NCI-H345 treated with DMSO at 0.1 percent for 48 hours (cell line): ENCODE results near the gene FCN1.

Experiments used
- DNase-seq: peaks from one replicate; lab custom pipeline; 2025; ENCODE audit not compliant: unreplicated experiment; lab: John Stamatoyannopoulos, UW

FCN1 gene

GRCh38 chr9:134879664-134880483 lies 37.8 kb downstream of the FCN1 start:
- DNase-seq: no peak

GRCh38 chr9:134877541-134877940 lies 40.2 kb downstream of the FCN1 start:
- DNase-seq: no peak

- no peak for DNase-seq
These were observed 42.3 kb downstream of the FCN1 start for GRCh38 chr9:134875371-134875770.

- no peak for DNase-seq
These were observed 45.1 kb downstream of the FCN1 start for GRCh38 chr9:134872482-134873231.

GRCh38 chr9:134871697-134872340 lies 45.9 kb downstream of the FCN1 start:
- DNase-seq: no peak

- no peak for DNase-seq
These were observed 46.7 kb downstream of the FCN1 start for GRCh38 chr9:134870746-134871662.

- no peak for DNase-seq
These were observed 47.4 kb downstream of the FCN1 start for GRCh38 chr9:134870301-134870694.

GRCh38 chr9:134869554-134870300 lies 48.0 kb downstream of the FCN1 start:
- no peak for DNase-seq

- no peak for DNase-seq
These were observed 48.8 kb downstream of the FCN1 start for GRCh38 chr9:134868751-134869553.

- no peak for DNase-seq
These were observed 49.6 kb downstream of the FCN1 start for GRCh38 chr9:134867917-134868750.

GRCh38 chr9:134864821-134865190 lies 52.9 kb downstream of the FCN1 start:
- DNase-seq: no peak

- no peak for DNase-seq
These were observed 53.5 kb downstream of the FCN1 start for GRCh38 chr9:134863941-134864820.

GRCh38 chr9:134863306-134863902 lies 54.3 kb downstream of the FCN1 start:
- DNase-seq: no peak

GRCh38 chr9:134861595-134862334 lies 55.9 kb downstream of the FCN1 start:
- DNase-seq: no peak

GRCh38 chr9:134860510-134860909 lies 57.2 kb downstream of the FCN1 start:
- no peak for DNase-seq

GRCh38 chr9:134858051-134858841 lies 59.5 kb downstream of the FCN1 start:
- DNase-seq: no peak
